IMR-90 (cell line): ENCODE data around the gene EIF2S2. TPM values are rescaled to one million over a fixed set of nuclear protein-coding genes. Genes with fewer than 3 reads are reported as not detected.

Experiments used
- ATAC-seq: fragments of 200-7000 bp; cut with Tn5 transposase; 2 replicates; pipeline ENCODE4 v1.9.1; 2020; ENCODE audit warnings: low read depth, mild to moderate bottlenecking, moderate library complexity
- BruUV-seq: library from RNA; stranded (reverse); fragments of 400-500 nt; replicated peaks from 2 replicates; lab custom pipeline; 2021; lab: Mats Ljungman, UMichigan
- CTCF ChIA-PET: fragments of 300-600 bp; formaldehyde crosslinking; extraction: SDS; loops from one replicate; lab custom pipeline; 2021; ENCODE audit warnings: antibody characterized with exemption; lab: Yijun Ruan, JAX
- POLR2A ChIA-PET: fragments of 300-600 bp; sonication (Branson Sonifier 250); formaldehyde crosslinking; loops from one replicate; lab custom pipeline; 2022; ENCODE audit warnings: antibody characterized with exemption; ENCODE audit not compliant: unreplicated experiment; lab: Charles Lee
- DNase-seq: peaks from one replicate; pipeline ENCODE4 v3.0.0; 2013
- H2AFZ ChIP-seq: replicated peaks from 2 replicates; pipeline ENCODE3; 2013; ENCODE audit warnings: low read length, mild to moderate bottlenecking; ENCODE audit not compliant: poor library complexity
- H2AK5ac ChIP-seq: 2 replicates; pipeline ENCODE4 v1.6.1; 2013; ENCODE audit warnings: low read depth, low read length, inconsistent platforms
- H2AK9ac ChIP-seq: replicated peaks from 2 replicates; pipeline ENCODE3; 2013; ENCODE audit warnings: mild to moderate bottlenecking, low read depth, low read length, moderate library complexity; ENCODE audit not compliant: poor library complexity
- H2BK120ac ChIP-seq: 2 replicates; pipeline ENCODE4 v1.6.1; 2013; ENCODE audit warnings: low read depth, low read length, inconsistent platforms
- H2BK15ac ChIP-seq: 3 replicates; pipeline ENCODE4 v1.6.1; 2013; ENCODE audit warnings: low read depth, low read length, inconsistent platforms
- H2BK20ac ChIP-seq: 2 replicates; pipeline ENCODE4 v1.6.1; 2013; ENCODE audit warnings: low read depth, mild to moderate bottlenecking, inconsistent platforms, low read length, moderate library complexity
- H2BK5ac ChIP-seq: 2 replicates; pipeline ENCODE4 v1.6.1; 2013; ENCODE audit warnings: mild to moderate bottlenecking, low read depth, low read length, inconsistent platforms; ENCODE audit not compliant: poor library complexity, severe bottlenecking
- H3K14ac ChIP-seq: replicated peaks from 2 replicates; pipeline ENCODE4 v1.6.1; 2013; ENCODE audit warnings: low read depth, low read length, inconsistent platforms
- H3K18ac ChIP-seq: 2 replicates; pipeline ENCODE4 v1.6.1; 2013; ENCODE audit warnings: low read depth, low read length, control low read depth
- H3K23ac ChIP-seq: 2 replicates; pipeline ENCODE4 v1.6.1; 2013; ENCODE audit warnings: low read depth, low read length, inconsistent platforms
- H3K27ac ChIP-seq: 2 replicates; pipeline ENCODE4 v1.5.1; 2013; ENCODE audit warnings: mild to moderate bottlenecking, control low read depth, low read length; ENCODE audit not compliant: insufficient read depth
- H3K27me3 ChIP-seq: 2 replicates; pipeline ENCODE4 v1.6.1; 2013; ENCODE audit warnings: low read length; ENCODE audit not compliant: control insufficient read depth, insufficient read depth
- H3K36me3 ChIP-seq: 2 replicates; pipeline ENCODE4 v1.6.1; 2013; ENCODE audit warnings: low read length, mixed read lengths; ENCODE audit not compliant: control insufficient read depth, insufficient read depth
- H3K4ac ChIP-seq: 2 replicates; pipeline ENCODE4 v1.6.1; 2013; ENCODE audit warnings: low read depth, low read length, inconsistent platforms
- H3K4me1 ChIP-seq: 2 replicates; pipeline ENCODE4 v1.6.1; 2013; ENCODE audit warnings: low read length, mixed read lengths; ENCODE audit not compliant: control insufficient read depth, insufficient read depth
- H3K4me2 ChIP-seq: 2 replicates; pipeline ENCODE4 v1.6.1; 2013; ENCODE audit warnings: low read depth, mild to moderate bottlenecking, control low read depth, low read length, moderate library complexity
- H3K4me3 ChIP-seq: 2 replicates; pipeline ENCODE4 v1.5.1; 2013; ENCODE audit warnings: low read depth, mild to moderate bottlenecking, control low read depth, low read length, moderate library complexity; ENCODE audit not compliant: insufficient read depth
- H3K56ac ChIP-seq: 2 replicates; pipeline ENCODE4 v1.6.1; 2013; ENCODE audit warnings: low read length, inconsistent platforms; ENCODE audit not compliant: insufficient read depth; ENCODE audit errors: extremely low read depth
- H3K79me1 ChIP-seq, 2 experiments: 2 replicates each; pipeline ENCODE4 v1.6.1; 2013; ENCODE audit warnings: low read length in 2 of 2, inconsistent platforms in 1 of 2, low read depth in 1 of 2
- H3K9ac ChIP-seq: 2 replicates; pipeline ENCODE4 v1.6.1; 2013; ENCODE audit warnings: low read depth, low read length, control low read depth
- H3K9me1 ChIP-seq: 2 replicates; pipeline ENCODE4 v1.6.1; 2013; ENCODE audit warnings: low read length, inconsistent platforms; ENCODE audit not compliant: insufficient read depth
- H3K9me3 ChIP-seq: 2 replicates; pipeline ENCODE4 v1.6.1; 2013; ENCODE audit warnings: low read length; ENCODE audit not compliant: control insufficient read depth, insufficient read depth
- H4K20me1 ChIP-seq: 2 replicates; pipeline ENCODE4 v1.6.1; 2013; ENCODE audit warnings: low read length, inconsistent platforms; ENCODE audit not compliant: insufficient read depth
- H4K5ac ChIP-seq: 2 replicates; pipeline ENCODE4 v1.6.1; 2013; ENCODE audit warnings: mild to moderate bottlenecking, low read depth, low read length, control low read depth
- H4K8ac ChIP-seq, 2 experiments: 2 replicates each; pipeline ENCODE4 v1.6.1; 2013; ENCODE audit warnings: low read depth in 2 of 2, low read length in 2 of 2, control low read depth in 1 of 2, inconsistent platforms in 1 of 2
- H4K91ac ChIP-seq: 2 replicates; pipeline ENCODE4 v1.6.1; 2013; ENCODE audit warnings: low read depth, low read length, inconsistent platforms; ENCODE audit not compliant: insufficient read depth
- BHLHE40 ChIP-seq: fragments of 150-350 bp; IDR thresholded peaks from 2 replicates; pipeline ENCODE4 v1.6.1; 2016; ENCODE audit warnings: mild to moderate bottlenecking, low read depth, low read length
- CTCF ChIP-seq: conservative IDR thresholded peaks from 2 replicates; pipeline ENCODE4 v1.5.1; 2012; ENCODE audit warnings: mild to moderate bottlenecking, low read depth, low read length, improper control_type of control experiment
- ELK1 ChIP-seq: fragments of 150-350 bp; IDR thresholded peaks from 2 replicates; pipeline ENCODE4 v1.6.1; 2016; ENCODE audit warnings: low read depth, mild to moderate bottlenecking, low read length, moderate library complexity, borderline replicate concordance
- FOS ChIP-seq: fragments of 150-350 bp; IDR thresholded peaks from 2 replicates; pipeline ENCODE4 v1.6.1; 2016; ENCODE audit warnings: low read depth, low read length
- MAFK ChIP-seq: IDR thresholded peaks from 2 replicates; pipeline ENCODE4 v1.6.1; 2012; ENCODE audit warnings: low read depth, low read length, improper control_type of control experiment
- MXI1 ChIP-seq: IDR thresholded peaks from 2 replicates; pipeline ENCODE4 v1.6.1; 2012; ENCODE audit warnings: low read depth, mild to moderate bottlenecking, low read length, moderate library complexity, borderline replicate concordance
- NFE2L2 ChIP-seq: fragments of 150-350 bp; IDR thresholded peaks from 2 replicates; pipeline ENCODE4 v1.6.1; 2016; ENCODE audit warnings: low read depth, mild to moderate bottlenecking, low read length
- POLR2A ChIP-seq: IDR thresholded peaks from 2 replicates; pipeline ENCODE4 v1.6.1; 2012; ENCODE audit warnings: mild to moderate bottlenecking, low read depth, low read length
- RAD21 ChIP-seq: IDR thresholded peaks from 2 replicates; pipeline ENCODE4 v1.6.1; 2012; ENCODE audit warnings: low read length, improper control_type of control experiment
- RCOR1 ChIP-seq: IDR thresholded peaks from 2 replicates; pipeline ENCODE4 v1.6.1; 2012; ENCODE audit warnings: mild to moderate bottlenecking, low read length, improper control_type of control experiment; ENCODE audit not compliant: insufficient replicate concordance
- RFX5 ChIP-seq: IDR thresholded peaks from 2 replicates; pipeline ENCODE4 v1.8.0; 2012; ENCODE audit warnings: low read depth, mild to moderate bottlenecking, low read length, moderate library complexity
- SMC3 ChIP-seq: fragments of 150-350 bp; IDR thresholded peaks from 2 replicates; pipeline ENCODE4 v1.6.1; 2016; ENCODE audit warnings: low read depth, mild to moderate bottlenecking, antibody characterized with exemption, low read length, moderate library complexity
- USF2 ChIP-seq: fragments of 150-350 bp; IDR thresholded peaks from 2 replicates; pipeline ENCODE4 v1.6.1; 2017; ENCODE audit warnings: mild to moderate bottlenecking, antibody characterized with exemption, low read length, low read depth
- dilution Hi-C: fragments of 300-500 bp; cut with HindIII; formaldehyde crosslinking; loops from one replicate; pipeline ENCODE4 v1.14.3; 2018; ENCODE audit warnings: low sequenced_read_pairs; ENCODE audit not compliant: unreplicated experiment
- in situ Hi-C: fragments of 300-500 bp; cut with MboI; formaldehyde crosslinking; loops from 3 replicates; pipeline ENCODE4 v1.14.3; 2019; ENCODE audit warnings: low sequenced_read_pairs, inconsistent platforms, mixed read lengths
- intact Hi-C: fragments of 100-400 bp; cut with micrococcal nuclease; formaldehyde crosslinking; loops from 2 replicates; pipeline ENCODE4 v1.10.0; 2022
- polyA plus RNA-seq, 3 experiments: library from polyadenylated mRNA; depleted of rRNA; stranded (reverse); fragments of >200 nt; gene quantifications; 2 replicates each; pipeline ENCODE4 v1.2.3, GENCODE V29; 2012; ENCODE audit warnings: low replicate concordance in 1 of 3
- total RNA-seq: library from RNA; depleted of rRNA; stranded (reverse); fragments of >200 nt; gene quantifications from 2 replicates; pipeline ENCODE4 v1.2.3, GENCODE V29; 2012

The EIF2S2 gene
- total and polyA plus RNA-seq, 2 of the 4 experiments (the other 2 are of a cell fraction) = 61.7 to 66.9 TPM

- Histone ChIP-seq H3K79me1 (peaks cover 0 to 18% of the 10 kb centered on the region in 2 experiments; a peak in 2 of 4 replicates), H3K4me3 (no peak overlapping the region), H2BK5ac (no peak overlapping the region), H4K8ac (no peak overlapping the region), H2AK9ac (no peak overlapping the region), H3K9ac (no peak overlapping the region), H2BK20ac (no peak overlapping the region), H3K9me3 (no peaks in the 10 kb centered on the region), H3K9me1 (peaks cover 5% of the 10 kb centered on the region; the same call in 1 of the 2 replicates), H3K23ac (no peak overlapping the region), H3K18ac (no peak overlapping the region), H2AFZ (no peak overlapping the region), H3K14ac (no peak overlapping the region), H2BK120ac (no peak overlapping the region), H2AK5ac (no peak overlapping the region), H3K4me2 (no peak overlapping the region), H4K91ac (no peak overlapping the region), H4K5ac (no peak overlapping the region), H2BK15ac (no peak overlapping the region), H4K20me1 (peaks cover 15% of the 10 kb centered on the region), H3K27ac (no peak overlapping the region), H3K4ac (no peak overlapping the region), H3K36me3 (no peaks in the 10 kb centered on the region; the same call in 1 of the 2 replicates), H3K56ac (no peak overlapping the region), H3K4me1 (peaks cover 4% of the 10 kb centered on the region; the same call in 1 of the 2 replicates), H3K27me3 (peaks cover 6% of the 10 kb centered on the region)
- BruUV-seq = no TSS peak
- CTCF ChIA-PET = no interaction called here
- ATAC-seq = no peak
- DNase-seq = no peak
- in situ Hi-C loops (no loop called here), dilution Hi-C loops (no loop called here), intact Hi-C loops (no loop called here)
- no peak for TF ChIP-seq ELK1
- no peak for TF ChIP-seq RAD21
- no peak for TF ChIP-seq MAFK
- TF ChIP-seq USF2 = no peak
- no peak for TF ChIP-seq NFE2L2
- no peak for TF ChIP-seq FOS
- TF ChIP-seq BHLHE40 = no peak
- TF ChIP-seq RFX5 = no peak
- no peak for TF ChIP-seq SMC3
- TF ChIP-seq CTCF = no peak
- no peak for TF ChIP-seq RCOR1
- TF ChIP-seq MXI1 = no peak
- TF ChIP-seq POLR2A = no peak
- POLR2A ChIA-PET = no interaction called here
These were observed 3.2 kb upstream of the EIF2S2 start for GRCh38 chr20:34115232-34115631.
